Daoy (cell line): Measurements from ENCODE around the gene FBXW8. TPM values are rescaled to one million over a fixed set of nuclear protein-coding genes. Genes with fewer than 3 reads are reported as not detected.

Experiments
- DNase-seq: peaks from one replicate; pipeline ENCODE4 v3.0.0-alpha.2; 2015; ENCODE audit warnings: low read depth
- total RNA-seq: library from RNA; depleted of rRNA; stranded (reverse); fragments of >200 nt; shearing (Covaris generic); gene quantifications from 2 replicates; pipeline ENCODE4 v1.2.3, GENCODE V29; 2014

FBXW8 gene
- total RNA-seq, 1 experiment from 2014 or later: 14.6 TPM

DNA sequence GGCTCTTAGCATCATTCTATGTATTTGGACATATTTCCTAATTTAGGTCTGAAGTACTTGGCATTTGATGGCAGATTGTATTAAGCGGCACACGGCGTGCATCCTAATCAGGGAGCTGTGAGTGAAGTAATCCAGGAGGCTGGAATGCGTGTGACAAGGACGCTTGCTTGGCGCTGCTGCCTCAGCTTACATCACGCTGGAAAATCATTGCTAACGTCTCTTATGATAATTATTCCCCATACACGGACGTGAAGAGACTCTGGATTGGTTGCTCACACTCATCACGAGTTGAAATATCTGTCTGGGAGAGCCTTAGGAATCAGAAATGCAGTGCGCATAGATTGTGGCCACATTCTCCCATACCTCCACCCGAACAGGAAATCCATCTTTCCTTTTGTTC is 85.3 kb downstream of the FBXW8 start:
- no peak for DNase-seq

DNA sequence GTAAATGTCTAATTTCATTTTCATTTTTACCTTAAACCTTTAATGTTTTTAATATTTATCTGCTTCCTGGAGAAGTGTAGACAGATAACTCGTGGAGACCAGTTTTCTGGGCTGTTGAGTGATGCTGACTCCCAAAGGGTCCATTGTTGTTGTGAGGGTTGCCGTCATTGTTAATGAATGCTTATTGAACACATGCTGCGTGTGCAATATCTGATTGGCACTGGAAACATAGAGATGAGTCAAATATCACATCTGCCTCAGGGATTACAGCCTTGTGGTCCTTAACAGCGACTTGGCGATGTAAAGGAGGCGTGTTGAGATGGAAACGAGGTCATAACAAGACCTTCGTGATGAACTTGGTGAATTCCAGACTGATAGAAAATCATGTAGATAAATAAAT is 85.9 kb downstream of the FBXW8 start:
- DNase-seq: no peak

DNA sequence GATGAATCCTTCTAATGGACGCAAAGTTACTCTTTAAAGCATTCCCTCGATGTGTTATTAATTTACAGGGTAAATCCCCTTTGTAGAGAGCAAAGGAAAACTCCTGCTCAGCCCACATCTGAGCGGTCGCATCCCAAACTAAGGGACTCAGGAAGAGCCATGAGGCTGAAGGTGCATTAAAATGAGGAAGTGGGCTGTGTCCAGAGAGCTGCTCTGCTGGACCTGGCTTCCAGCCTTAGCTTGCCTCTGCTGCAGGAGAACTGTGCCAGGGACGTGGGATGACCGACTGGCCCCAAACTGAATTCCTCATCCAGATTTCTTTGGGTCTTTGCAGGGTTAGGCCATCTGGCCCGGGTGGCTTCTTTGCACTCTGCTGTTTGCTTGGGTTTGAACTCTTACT is 88.3 kb downstream of the FBXW8 start:
- no peak for DNase-seq

DNA sequence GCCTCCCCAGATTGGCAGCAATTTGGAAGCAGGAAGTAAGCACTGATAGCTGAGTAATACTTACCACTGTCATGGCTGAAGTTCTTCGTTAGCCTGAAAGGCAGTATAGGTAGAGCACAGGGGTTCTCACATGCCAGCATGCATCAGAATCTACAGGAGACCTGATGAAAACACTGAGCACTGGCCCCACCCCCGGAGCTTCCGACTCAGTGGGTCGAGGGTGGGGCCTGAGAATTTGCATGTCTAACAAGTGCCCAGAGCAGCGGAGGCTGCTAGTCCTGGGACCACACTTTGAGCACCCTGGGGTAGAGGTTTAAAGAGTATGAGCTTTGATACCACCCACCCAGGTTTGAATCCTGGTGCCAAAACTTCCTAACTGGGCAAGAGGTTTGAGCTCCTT is 89.6 kb downstream of the FBXW8 start:
- DNase-seq: no peak

DNA sequence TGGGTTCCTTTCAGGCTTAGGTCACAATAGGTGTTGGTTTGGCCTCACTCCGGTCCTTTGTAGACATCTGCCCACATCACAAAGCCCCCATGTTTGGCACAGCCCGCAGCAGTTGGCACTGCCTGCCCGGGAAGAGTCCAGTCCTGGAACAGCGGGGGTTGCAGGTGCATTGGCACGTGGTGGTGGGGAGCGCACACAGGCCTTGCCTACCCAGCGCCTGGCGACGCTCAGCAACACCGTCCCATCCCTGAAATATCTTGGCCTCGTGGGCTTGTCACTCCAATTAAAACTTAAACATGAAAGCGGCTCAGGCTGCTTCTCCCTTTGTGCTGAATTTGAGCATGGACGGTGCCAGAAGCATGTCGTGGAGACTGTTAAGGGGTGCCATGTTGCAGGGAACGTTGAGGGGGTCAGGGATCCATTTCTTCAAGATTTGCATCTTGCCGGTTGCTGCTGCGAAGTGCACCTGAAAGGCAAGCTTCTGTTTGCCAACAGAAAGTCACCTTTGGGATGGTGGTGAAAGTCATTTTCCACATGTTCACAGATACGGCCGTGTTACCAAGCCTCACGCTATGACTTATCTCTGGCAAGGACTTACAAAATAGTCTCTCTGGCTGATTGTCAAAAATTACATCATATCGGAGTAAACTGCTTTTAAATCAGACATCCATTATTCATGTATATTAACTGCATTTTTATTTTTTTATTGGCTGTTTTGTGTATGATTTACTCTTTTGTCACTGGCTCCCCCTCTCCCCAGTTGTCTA is 91.5 kb downstream of the FBXW8 start:
- DNase-seq: no peak

DNA sequence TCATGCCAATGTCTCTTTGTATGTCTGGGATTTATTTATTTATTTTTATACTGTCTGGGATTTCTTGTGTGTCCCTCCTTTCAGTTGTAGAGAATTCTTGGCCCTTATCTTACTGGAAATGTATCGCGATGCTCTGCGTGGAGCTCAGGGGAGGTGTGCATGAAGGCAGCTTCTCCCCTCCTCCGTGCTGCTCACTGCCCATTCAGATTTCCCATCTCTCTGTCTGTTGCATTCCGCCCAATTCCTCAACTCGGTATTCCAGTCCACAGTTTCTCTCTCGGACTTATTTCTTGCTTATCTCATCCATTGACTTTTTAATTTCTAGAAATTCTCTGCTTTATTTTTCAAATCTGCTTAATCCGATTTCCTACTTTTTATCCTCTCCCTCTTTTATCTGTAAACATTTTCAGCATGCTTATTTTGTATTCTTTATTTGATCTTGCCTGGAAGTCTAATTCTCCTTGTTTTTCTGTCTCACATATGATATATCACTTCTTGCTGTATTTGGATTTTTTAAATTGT is 93.2 kb downstream of the FBXW8 start:
- no peak for DNase-seq

DNA sequence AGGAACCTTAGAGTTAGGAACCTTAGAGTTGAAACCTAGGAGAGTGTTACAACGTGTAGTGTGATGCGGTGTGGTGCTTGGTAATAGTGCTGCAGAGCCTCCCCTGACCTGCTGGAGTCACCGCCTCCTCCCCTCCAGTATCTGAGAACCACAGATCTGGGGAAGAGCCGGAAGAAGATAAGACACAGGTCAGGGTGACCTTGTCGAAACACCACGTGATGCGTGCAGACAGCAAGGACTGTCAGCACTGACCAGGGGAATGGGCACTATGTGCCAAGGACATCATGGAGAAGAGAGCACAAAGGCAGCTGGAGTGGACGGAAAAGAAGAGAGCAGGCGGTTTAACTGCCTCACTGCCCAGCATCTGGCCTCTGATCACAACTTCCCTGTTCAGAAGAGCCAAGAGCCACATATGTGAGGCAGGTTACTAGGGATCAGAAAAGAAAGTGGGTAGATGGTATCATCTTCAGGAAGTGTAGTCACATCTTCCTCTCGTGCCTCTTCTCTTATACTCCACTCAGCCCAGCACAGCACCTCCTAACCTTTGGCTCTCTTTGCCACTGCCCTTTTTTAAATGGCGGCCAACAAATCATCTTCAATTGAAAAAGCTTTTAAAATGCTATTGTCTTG is 94.8 kb downstream of the FBXW8 start:
- no peak for DNase-seq

DNA sequence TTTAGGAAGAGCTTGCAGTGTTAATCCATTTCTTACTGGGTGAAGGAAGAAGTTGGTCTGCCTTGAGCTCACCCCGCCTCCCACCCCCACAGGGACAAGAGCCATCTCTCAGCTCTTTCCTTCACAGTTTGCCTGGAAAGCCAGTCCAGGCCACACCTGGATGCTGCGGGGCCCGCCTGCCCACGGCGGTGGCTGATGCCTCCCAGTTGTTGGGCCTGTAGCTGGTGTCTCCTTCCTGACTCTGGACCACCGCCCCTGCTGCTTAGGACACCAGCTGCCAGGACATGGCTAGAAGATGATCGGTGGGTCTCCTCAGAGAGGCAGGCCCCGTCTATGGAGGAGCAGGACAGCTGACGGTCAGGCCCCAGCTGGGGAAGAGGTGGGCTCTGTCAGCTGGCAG is 95.6 kb downstream of the FBXW8 start:
- DNase-seq: no peak

DNA sequence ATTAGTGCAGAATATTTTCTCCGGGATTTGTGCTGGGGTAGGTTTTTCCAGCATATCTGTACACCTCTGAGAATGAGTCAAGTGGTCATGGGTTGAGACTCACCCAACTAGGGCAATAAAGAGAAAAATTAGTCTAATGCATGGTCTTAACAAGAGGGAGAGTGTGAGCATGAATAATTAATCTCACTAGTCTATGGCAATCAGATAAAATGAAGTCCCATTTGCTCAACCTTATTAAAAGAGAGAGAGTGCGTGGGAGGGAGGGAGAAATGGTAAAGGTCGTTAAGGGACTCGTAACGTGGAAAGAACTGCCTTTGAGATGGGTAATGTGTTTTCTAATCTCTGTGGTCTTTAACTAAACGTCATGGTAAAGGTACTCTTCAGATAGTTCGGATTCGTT is 96.8 kb downstream of the FBXW8 start:
- no peak for DNase-seq

DNA sequence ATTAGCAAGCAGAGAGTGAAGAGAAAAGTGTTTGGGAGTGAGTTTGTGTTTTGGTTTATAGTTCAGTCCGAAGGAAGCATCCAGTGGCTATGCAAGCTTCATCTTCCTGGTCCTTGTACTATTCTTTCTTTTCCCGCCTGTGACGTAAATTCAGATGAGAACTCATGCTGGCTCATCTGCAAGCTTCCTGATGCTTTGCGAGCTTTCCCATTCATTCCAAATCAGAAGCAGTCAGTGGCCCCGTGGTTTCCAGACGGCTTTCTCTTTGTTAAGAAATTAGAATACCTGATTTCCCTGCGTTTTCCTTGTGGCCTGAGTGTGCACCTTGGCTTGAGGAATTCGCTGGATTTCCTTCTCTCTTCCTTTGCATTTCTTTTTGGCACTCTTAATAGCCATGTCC is 99.0 kb downstream of the FBXW8 start:
- no peak for DNase-seq

DNA sequence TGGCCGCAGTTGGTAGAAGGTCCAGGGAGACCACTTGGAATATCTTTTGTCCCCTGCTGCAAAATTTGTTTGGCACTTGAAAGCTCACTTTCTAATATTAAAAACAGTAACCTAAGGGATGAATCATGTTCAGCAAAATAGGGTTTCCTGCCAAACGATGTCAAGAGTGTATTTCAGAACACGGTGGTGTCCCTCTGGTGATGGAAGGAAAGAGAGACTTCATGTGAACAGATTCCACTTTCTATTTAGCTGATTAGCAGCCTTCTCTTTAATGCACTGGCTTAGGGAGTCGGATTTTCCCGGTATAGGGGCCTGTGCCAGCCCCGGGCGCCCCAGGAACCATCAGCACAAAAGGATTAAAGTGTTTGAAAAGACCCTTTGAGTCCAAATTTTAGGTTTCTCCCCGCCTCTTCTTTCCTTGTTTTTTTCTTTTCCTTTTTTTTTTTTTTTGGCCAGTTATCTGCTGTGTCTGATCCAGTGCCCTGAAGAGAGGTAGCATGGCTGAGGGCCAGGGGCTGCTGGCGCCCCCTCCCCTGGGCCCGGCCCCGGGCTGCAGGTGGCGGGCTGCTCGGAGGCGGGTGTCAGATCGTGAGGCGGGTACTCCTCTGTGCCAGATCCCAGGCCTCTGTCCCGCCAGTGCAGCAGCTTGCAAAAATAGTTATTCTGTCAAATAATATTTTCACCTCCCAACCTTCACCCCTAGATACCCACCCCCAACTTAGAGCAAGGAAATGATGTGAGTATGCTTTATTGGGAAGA is 100.1 kb downstream of the FBXW8 start:
- DNase-seq: no peak

DNA sequence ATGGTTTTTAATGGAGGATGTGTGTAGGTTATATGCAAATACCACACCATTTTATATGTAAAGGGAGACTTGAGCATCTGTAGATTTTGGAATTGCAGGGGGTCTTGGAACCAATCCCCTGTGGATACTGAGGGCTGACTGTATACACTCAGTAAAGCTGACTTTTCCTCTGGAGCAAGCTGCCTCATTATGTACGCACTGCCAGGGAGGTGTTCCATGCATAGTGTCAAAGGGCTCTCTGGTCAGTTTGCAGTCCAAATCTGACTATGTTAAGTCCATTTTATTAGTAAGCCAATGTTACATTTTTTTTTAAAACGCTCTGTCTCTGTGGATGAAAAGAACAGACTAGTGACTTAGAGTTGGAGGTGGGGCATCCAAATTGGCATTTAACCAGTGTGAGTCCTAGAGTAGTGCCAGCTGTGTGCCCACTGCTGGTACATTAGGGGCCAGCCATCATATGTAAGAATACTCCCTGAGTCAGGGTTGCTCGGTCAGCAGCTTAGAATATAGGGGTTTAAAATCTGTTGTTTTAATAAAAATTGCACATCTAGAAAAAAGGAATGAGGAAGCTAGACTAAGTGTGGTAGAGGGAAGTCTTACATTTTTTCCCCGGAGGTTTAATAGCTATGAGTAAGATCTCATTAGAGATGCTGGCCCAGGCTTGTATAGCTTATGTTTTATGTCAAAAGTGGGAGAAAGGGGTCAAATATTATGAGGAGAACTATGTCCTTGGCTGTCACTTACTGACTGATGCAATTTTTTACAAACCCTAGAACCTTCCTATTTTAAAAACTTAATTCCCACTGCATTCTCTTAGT is 101.4 kb downstream of the FBXW8 start:
- DNase-seq: no peak

DNA sequence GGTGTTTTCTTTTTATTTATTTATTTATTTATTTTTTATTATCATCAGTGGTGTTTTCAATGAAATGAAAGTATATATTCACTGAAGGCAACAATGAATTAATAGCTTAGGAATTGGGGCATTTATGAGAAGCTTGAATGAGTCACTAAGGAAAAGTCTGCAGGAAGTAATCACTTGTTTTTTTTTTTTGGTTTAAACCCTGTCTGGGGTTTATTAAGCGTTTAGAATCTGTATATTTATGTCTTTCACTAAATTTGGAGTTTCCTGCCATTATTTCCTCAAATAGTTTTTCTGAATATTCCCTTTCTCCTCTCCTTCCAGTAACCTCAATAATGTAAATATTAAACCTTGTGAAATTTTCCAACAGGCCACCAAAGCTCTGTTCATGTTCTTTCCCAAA is 103.0 kb downstream of the FBXW8 start:
- DNase-seq: no peak

DNA sequence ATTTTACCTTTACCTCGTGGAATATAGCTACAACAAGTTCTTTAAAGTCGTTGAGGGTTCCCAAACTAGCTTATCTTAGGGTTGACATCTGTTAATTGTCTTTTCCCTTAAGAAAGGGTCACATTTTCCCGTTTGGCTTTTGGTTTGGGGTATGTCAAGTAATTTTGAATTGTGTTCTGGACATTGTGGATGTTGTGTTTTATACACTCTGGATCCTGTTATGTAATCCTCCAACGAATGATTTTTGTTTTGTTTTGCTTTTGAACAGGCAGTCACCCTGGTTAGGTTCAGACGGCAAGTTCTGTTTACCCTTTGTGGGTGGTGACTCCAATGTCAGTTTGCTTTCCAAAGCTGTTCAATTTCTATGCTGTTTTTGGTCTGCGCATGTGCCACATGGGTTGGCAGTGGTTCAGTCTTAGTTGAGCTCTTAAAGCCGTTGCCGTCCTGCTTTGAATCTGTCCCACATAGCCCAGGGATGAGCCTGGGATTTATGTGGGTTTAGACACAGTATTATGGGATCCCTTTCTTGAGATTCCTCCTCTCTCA is 103.7 kb downstream of the FBXW8 start:
- DNase-seq: no peak

DNA sequence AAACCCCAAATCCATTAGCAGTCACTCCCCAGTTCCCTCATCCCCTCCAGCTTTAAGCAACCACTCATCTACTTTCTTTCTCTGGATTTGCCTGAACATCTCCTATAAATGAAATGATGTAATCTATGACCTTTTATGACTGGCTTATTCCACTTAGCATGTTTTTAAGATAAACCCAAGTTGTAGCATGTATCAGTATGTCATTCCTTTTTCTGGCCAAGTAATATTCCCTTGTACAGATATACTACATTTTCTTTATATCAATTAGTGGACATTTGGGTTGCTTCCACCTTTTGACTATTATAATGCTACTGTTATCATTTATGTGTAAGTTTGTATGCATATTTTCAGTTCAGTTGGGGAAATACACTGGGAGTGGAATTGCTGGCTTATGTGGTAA is 105.1 kb downstream of the FBXW8 start:
- no peak for DNase-seq

DNA sequence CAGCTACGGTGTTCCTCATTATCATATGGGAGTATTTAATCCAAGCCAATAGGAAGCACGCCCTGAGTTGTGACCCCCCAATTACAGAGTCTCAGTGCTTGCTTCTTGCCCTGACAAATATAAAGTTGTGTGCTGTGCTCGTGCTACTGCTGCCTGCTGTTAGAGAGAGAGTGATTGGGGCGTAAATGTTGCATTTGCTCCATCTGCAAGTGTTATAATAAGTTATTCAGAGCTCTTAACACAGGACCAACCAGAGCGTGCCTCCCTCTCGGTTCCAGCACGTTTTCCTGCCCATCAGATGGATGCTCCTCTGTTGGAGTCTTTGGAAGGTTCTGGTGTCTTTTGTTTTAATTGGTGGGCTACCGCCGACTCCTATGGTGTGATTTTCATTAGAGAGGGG is 107.1 kb downstream of the FBXW8 start:
- DNase-seq: no peak

DNA sequence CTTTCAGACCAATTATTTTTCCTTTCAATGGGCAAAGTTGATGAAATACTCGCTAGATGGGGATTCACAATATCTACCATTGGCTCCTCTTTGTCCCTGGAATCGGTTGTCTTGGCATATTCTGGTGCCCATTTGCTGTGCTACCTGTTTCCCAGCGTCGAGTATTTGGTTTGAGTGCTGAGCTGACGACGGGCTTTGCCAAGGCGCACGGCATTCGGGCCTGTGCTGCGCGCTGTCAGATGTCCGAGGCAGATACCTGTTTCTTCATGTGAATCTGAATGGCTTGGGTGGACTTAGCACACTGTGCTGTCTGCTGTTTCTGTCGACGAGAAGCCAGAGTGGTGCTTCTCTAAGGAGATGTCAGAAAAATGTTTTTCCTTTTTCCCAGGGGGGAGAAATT is 107.5 kb downstream of the FBXW8 start:
- DNase-seq: no peak

DNA sequence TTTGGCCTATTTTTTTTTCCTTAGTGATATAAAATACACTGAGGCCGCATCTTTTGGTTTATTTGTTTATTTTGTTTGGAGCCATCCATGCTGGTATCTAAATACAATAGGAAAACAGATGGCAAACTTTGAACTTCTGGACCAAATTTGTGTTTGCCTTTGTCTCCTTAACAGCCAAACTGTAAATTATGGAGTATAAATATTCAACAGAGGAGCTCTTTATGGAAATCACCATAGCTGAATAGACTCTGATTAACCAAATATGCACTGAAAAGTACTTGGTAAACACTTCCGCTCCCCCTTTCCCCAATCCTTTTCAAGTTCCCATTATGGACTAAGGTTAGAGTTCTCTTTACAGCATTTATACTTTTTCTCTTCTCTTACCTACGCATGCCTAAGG is 107.9 kb downstream of the FBXW8 start:
- no peak for DNase-seq

DNA sequence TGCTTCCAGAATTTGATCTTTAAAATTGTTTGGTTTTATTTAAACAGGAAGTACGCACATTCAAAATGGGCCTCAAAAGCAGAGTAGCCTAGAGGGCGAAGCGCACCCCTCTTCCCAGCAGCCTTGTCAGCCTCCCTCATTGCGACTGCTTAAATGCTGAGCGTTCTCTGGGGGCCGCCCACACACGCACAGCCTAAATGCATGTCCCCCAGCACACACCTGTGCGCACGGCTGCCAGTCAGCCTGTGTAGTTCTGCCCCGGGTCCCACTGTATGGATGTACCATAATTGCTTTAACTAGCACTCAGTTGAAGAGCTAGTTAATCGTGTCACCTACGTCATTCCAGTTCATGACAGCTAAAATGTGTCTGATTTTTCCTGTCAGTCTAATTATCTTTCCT is 109.1 kb downstream of the FBXW8 start:
- DNase-seq: no peak

DNA sequence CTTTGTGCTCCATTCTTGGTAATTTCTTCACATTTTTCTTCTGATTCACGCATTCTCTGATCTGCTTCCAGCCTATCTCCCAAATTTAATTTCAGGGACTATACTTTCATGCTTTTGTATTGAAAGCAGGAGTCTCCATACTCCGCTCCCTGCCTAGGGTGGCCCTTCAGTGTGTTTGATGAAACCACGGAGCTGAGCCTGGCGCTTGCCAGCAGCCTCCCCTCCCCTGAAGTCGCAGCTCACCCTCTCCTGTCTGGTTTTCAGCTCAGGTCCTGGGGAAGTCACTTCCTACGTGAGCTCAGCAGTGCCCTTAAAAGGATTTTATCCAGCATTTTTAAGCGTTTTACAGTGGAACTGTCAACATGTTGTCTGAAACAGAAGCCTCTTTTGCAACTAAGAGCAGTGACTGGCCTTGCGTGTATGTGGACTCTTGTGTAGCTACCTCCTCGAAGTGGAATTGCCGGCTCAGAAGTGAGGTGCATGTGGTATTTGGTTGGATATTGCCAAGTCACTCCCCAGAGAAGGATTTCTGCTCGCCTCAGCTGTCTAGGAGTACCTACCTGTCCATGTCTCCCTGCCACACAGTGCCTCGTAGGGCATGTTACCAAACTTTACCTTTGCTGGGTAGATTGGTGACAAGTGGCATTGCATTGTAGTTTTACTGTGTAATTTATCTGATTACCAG is 109.9 kb downstream of the FBXW8 start:
- DNase-seq: no peak

DNA sequence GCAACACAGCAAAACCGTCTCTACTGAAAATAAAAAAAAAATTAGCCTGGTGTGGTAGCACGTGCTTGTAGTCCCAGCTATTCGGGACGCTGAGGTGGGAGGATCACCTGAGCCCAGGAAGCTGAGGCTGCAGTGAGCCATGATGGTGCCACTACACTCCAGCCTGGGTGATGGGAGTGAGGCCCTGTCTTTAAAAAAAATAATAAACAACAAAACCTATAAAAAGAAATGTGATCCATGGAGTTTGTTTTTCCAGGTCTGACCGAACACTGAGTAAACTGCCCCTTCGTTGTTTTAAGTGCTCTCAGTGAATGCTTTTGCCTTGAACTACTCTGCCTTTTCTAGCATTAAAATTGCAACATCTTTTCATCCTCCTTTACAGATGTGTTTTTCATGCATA is 111.7 kb downstream of the FBXW8 start:
- DNase-seq: no peak
